ENCODE results near the gene EXD2.
"Not testable (repeated sequence)": the region's sequence is repeated elsewhere in the genome, so short reads cannot be mapped to it uniquely, and the experiment has no call there.

Gene EXD2

DNA sequence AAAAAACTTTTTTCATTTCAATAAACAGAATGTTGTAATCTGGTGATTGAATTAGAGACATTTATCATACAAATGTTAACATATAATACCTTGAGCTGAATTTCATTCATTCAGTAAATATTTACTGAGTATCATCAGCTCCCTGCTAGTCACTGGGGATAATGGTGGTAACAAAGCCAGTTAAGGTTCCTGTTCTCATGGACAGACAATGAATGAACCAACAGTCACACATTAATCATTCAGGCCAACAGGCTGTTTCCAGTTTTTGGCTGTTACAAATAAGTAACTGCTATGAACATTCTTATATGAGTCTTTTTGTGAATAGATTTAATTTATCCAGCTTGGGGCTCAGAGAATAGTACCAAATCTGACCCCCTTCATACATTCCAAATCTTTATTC lies 13.5 kb downstream of the EXD2 start:
- no peak for DNase-seq (ENCODE audit: low read depth)

DNA sequence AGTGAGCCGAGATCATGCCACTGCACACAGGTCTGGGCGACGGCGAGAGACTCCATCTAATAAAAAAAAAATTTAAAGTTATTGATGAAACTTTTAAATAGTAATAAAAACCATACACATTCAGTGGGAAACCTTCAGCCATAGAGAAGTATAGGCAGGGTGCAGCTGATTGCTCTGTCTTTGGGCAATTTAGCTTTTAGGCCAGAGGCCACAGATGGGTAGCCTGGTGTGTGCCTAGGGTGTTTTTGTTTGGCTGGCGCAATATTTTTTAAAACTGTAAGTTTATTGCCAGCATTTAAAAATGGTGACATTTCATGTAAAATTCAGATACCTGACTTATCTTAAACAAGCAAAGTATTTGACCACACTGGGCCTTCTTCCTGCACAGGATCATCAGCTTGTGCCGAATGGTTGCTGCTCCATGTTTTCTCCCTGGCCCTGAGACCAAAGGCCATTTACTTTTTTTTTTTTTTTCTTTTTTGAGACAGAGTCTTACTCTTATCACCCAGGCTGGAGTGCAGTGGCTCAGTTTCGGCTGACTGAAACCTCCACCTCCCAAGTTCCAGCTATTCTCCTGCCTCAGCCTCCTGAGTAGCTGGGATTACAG lies 16.2 kb downstream of the EXD2 start:
- no peak for DNase-seq (ENCODE audit: low read depth)

DNA sequence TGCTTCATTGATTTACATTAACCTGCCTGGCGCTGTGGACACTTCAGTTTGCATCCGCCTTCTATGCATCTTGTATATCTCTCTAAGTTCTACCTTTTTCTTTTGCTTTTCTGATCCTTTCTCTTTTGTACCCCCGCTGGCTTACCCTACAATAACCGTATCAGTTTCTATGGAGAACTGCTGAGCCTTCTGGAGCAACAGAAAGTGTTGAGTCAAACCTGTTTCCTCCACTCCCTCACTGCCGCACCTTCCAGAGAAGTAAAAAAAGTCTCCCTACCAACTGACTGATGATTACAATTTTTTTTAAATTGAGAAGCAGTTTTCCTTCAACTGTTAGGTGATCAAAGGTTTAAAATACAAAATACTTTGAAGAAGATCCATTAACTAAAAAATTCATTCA lies 17.4 kb downstream of the EXD2 start:
- no peak for DNase-seq (ENCODE audit: low read depth)

DNA sequence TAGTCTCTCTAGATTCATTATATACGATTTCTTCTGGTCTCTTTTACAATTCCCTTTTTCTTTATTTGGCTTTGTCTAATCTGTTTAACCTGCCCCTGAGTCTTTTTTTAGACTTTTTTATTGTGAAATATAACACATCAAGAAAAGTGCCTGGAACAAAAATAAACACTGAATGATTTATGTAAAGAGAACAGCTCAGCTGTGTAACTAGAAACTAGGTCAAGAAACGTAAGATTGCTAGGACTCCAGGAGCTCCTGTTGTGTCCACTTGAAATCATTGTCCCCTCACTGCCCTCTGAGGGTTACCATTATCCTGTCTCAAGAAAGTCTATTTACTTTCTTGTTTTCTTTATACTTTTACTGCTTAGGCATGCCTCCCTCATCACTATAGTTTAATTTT lies 23.1 kb downstream of the EXD2 start:
- DNase-seq (ENCODE audit: low read depth) = no peak

GRCh38 chr14:69217663-69218062 lies 26.4 kb downstream of the EXD2 start:
- not testable (repeated sequence) for DNase-seq (ENCODE audit: low read depth)

DNA sequence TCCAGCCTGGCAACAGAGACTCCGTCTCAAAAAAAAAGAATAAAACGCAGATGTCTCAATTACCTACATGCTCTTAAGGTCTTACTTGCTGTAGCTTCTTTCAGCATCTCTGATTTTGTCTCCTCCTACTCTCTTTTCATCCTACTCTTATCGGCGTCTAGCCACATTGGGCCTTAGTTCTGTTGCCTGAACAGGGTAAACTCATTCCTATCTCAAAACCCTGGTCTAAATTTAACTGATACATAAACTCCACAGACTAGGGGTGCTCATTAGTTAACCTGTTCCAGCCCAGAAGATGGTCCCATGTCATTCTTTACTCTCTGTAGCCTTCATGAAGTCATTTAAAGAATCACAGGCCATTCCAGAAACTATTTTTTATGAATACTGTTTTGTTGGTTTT lies 33.6 kb downstream of the EXD2 start:
- DNase-seq (ENCODE audit: low read depth) = no peak

GRCh38 chr14:69226178-69226577 lies 34.9 kb downstream of the EXD2 start:
- no peak for DNase-seq (ENCODE audit: low read depth)

DNA sequence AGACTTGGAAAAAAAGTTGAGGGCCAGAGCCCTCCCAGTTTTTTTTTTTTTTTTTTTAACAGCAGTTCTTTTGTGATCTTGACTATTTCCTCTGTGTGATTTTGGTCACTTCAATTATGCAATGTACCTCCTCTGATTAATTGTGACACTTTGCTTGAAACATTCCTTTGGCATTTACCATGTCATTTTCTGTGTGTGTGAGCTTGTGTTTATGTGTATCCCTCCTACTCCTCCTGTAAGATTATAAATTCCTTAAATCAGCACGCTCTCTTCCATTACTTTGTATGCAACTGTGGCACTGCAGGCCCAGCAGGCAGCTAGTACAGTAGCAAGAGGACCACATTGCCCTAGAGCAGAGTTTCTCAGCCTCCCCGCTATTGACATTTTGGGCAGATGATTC lies 35.4 kb downstream of the EXD2 start:
- DNase-seq (ENCODE audit: low read depth) = no peak

DNA sequence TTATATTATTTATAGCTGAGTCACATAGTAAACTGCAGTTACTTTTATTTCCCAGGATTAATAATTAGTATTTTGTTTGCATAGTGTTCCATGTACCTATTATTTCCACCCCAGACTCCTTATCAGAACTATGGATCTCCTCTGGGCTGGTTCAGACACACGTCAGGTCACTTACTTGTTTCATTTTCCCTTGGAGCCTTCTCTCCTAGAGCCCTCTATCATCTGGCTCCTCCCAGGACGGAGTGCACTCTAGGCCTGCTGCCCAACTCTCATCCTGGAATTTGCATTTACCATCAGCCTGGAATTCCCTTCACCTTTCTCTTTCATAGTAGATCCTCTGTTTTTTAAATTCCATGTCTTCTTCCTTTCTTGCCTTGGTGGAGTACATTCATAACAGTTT lies 40.2 kb downstream of the EXD2 start:
- no peak for DNase-seq (ENCODE audit: low read depth)

- no peak for DNase-seq (ENCODE audit: low read depth)
Observed at GRCh38 chr14:69232388-69232787, 41.1 kb downstream of the EXD2 start.

DNA sequence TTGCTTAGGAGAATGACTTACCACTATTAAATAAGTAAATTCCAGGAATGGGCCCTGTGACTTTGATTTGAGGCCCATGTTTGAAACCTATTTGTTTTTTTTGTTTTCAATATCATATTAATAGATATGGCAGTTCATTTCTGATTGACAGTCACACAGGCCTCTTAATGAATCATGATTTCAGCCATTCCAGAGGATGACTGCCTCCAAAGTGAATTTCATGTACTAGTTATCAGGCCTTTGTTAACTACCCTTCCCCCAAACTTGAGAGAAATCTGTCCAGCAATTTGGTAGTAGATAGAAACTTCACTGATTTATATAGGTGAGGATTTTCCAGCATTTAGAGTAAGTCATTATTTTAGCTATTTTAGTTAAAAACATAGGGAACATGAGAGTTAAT lies 42.8 kb downstream of the EXD2 start:
- DNase-seq (ENCODE audit: low read depth) = no peak

DNA sequence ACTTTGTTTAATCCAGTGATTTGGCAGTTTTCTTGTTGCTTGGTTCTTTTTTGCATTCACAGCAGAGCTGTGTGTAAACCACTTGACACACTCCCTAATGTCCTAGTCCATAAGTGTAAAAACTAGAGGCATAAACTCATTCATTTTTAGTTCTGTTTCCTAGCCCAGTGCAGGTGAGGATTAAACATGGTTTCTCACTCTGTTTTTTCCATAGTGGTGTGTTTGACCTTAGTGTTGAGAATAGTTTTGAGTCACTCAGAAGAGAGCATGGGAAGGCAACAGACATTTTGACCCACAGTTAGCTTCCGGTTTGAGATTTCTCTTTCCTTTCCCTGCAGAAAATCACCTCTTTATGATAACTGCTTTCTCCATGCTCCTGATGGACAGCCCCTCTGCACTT lies 44.4 kb downstream of the EXD2 start:
- DNase-seq (ENCODE audit: low read depth) = no peak

DNA sequence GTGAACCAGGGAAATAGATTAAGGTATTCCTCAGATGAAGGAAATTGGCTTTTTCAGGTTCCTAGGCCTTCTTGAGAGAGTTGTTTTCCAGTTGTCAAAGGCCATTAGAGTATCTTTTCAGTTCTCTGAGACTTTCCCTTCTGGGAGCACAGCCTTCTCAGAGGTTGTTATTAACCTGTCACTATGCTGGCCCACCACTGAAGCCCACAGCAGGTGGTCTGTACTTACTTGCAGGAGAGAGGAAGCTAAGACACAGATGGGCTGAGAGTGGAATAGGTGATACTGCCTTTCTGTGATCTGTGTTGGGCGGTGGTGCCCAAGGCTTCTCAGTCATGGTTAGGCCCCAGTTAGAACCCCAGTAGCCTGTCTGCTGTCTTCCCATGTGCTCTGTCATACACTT lies 45.8 kb downstream of the EXD2 start:
- no peak for DNase-seq (ENCODE audit: low read depth)

DNA sequence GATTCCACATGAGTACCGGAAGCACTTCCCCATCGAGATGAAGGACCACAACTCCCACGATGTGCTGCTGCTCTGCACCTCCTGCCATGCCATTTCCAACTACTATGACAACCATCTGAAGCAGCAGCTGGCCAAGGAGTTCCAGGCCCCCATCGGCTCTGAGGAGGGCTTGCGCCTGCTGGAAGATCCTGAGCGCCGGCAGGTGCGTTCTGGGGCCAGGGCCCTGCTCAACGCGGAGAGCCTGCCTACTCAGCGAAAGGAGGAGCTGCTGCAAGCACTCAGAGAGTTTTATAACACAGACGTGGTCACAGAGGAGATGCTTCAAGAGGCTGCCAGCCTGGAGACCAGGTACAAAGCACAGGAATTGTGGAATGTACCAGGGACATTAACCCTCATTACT lies 46.3 kb downstream of the EXD2 start:
- no peak for DNase-seq (ENCODE audit: low read depth)

DNA sequence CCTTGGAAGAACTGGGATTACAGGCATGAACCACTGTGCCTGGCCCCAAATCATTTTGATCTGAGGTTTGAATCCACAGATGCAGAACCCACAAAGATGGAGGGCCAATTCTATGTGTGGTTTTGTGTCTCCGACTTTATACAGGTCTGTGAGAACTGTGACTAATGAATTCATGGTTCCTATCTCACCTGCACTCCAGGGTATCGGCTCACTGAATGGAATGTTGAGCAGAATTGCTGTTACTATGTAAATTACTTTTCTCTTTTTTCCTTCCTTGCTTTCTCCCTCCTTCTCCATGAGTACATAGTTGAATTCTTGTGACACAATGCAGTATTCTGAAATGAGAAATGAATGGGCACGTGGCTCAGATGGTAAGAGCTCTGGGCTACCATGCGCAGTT lies 47.6 kb downstream of the EXD2 start:
- DNase-seq (ENCODE audit: low read depth) = no peak

- DNase-seq (ENCODE audit: low read depth) = no peak
Observed at GRCh38 chr14:69240527-69241173, 49.4 kb downstream of the EXD2 start.

GRCh38 chr14:69241577-69241976 lies 50.3 kb downstream of the EXD2 start:
- no peak for DNase-seq (ENCODE audit: low read depth)

- peak; percentile 38 for DNase-seq (ENCODE audit: low read depth)
Observed at GRCh38 chr14:69242311-69243224, 51.3 kb downstream of the EXD2 start.

DNA sequence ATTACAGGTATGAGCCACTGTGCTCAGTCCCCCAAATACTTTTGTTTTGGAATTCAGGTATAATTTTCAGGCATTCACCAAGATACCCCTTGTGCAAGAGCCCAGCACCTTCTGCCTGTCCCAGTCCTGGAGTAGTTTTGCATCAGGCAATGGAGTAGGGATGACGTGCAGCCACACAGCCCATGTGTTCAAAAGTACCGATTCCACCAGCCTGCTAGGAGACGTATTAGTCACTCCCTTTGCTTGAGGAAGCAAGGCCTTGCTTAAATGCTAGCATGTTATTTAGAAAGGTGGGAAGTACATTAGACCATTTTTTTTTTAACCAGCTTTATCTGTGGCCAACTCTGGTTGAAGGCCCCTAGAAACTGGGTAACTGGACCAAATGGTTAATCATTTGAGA lies 53.6 kb downstream of the EXD2 start:
- DNase-seq (ENCODE audit: low read depth) = no peak

GRCh38 chr14:69246331-69246730 lies 55.0 kb downstream of the EXD2 start:
- DNase-seq (ENCODE audit: low read depth) = no peak

DNA sequence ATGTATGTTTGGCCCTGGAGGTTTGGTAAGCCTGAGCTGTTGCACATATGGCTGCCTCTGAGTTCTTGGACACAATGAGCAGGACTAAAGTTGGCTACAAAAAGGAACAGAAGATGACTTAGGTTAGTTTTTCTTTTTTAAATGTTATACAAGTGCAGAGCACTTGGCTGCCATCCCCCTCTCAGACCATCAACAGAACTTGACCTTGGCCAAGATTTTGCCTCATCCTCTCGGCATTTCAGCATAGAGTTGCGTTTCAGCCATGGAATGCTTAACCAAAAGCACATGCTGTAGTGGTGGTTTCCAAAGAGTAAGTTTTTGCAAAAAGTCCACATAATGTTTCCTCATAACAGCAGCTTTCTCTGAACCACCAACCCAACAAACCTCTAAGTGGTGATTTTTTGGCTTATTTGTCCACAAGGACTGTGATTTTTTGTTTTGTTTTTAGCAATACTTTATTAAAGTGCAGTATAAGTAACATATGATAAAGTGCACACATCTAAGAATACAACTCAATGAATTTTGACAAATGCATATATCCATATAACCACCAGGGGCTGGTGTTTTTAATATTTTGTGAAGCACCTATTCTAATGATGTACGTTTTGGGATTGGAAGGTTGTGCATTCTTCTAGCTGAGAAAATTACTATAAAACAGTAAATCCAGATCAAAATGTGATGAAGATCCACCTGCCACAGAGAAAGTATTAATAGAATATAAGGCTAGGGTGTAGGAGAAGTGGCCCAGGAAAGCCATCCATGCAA lies 56.6 kb downstream of the EXD2 start:
- peak; percentile 92 for DNase-seq (ENCODE audit: low read depth)

GRCh38 chr14:69249603-69250002 lies 58.3 kb downstream of the EXD2 start:
- DNase-seq (ENCODE audit: low read depth) = no peak

DNA sequence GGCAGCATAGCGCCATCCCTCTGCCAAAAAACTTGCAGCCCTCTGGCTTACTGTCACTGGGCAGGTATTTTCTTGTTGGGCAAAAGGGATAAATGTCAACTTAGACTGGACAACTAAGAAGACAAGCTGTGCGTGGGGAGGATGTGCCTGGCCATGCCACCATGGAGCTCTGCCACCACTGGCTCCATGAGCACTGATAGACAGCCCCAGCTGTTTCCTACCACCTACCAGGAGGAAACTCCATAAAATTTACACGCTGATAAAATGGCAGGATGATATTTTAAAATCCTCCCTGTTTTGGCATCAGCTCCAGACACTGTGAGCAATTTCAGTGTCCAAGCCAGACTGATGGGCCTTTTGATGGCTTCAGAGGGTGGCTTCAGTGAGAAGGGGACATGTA lies 61.6 kb downstream of the EXD2 start:
- DNase-seq (ENCODE audit: low read depth) = no peak
